ENCODE results near the gene PADI2. TPM values are rescaled to one million over a fixed set of nuclear protein-coding genes. Genes with fewer than 3 reads are reported as not detected.

Gene PADI2
- total RNA-seq (2022; extraction: Qiagen RNA extraction; ENCODE audit: low read depth), result 1.1 to 1.3 TPM (median 1.1 TPM) in 5 replicates

DNA sequence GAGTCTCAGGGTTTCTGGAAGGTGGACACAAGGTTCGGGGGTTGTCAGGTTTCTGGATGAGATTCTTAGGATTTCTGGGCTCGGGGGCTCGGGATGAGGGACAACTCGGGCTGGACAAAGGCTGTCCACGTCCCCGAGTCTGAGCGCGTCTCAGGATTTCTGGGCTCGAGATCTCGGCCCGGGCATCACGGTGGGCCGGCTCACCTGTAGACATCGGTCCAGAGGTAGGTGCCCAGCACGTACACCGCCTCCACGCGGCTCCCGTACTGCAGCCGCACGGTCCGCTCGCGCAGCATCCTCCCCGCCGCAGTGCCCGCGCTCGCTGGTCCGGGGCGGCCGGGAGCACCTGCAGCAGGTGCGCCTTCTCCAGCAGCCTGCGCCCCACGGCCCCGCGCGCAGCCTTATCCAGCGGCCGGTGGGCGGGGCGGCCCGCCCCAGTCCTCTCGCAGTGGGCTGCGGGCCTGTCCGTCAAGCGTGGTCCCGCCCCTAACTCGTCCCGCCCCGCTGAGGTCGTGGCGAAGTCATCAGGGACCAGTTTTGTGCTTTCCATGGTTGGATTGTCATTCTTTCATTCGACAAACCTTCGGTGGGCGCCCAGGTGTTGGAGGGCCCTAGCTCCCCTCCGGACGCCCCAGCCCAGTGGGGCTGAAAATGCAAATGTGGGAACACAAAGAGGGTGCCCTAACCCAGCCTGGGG, at the start of gene PADI2:
TSS of gene PADI2 (minus strand) at position 376 of the 697 bp plus-strand sequence. CDS start at position 296, 80 bp downstream.

DNA sequence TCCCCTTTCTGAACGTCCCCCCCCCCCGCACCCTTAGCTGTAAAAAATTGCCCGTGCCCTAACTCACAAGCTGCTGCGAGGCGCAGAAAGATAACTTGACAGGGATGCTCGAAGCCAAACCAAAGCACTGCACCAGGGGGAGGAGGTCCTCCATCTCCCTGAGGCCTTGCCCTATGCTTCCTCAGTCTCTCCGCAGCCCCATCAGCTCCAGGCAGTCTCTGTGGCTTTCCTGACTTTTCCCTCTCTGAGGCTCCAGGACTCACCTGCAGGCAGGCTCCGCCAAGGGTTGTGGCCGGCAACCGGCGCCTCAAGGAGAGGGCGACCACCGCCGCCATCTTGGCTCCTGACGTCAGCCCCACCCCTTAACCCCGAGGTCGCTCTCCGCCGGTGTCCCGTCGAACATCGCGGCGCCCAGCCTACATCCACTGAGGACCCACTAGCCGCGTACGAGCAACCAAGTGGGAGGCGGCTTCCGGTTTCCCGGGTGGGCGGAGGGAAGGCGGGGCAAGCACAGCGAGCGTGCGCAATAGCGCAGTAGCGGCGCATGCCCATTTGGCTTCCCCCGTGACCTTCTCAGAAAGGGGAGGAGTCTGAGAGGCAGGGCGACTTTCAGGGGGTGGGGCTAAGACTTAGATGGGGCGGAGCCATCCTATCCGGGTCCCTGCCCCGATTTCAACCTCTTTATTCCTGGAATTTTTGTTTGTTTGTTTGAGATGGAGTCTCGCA, 65.4 kb downstream of the PADI2 start, which contains the start of gene SDHB:
TSS of gene SDHB (minus strand) at position 348 of the 726 bp plus-strand sequence. CDS start at position 335, 13 bp downstream.

Other genes starting within 250 kb of the PADI2 start
- not detected in 5 replicates for gene RNU1-2, start 223.5 kb downstream of the PADI2 start, total RNA-seq (2022; extraction: Qiagen RNA extraction; ENCODE audit: low read depth)
- gene CROCC, start 197.5 kb downstream of the PADI2 start, total RNA-seq (2022; extraction: Qiagen RNA extraction; ENCODE audit: low read depth), result 4.4 to 11.2 TPM (median 8.7 TPM) in 5 replicates
- 0.26 to 0.71 TPM (median 0.46 TPM) in 4 of 5 replicates, not detected in the other for gene MFAP2, start 138.8 kb downstream of the PADI2 start, total RNA-seq (2022; extraction: Qiagen RNA extraction; ENCODE audit: low read depth)
- 23.1 to 35.2 TPM (median 28.6 TPM) in 5 replicates for gene ATP13A2, start 107.5 kb downstream of the PADI2 start, total RNA-seq (2022; extraction: Qiagen RNA extraction; ENCODE audit: low read depth)
- 100 to 107 TPM (median 105 TPM) in 5 replicates for gene SDHB, start 65.4 kb downstream of the PADI2 start, total RNA-seq (2022; extraction: Qiagen RNA extraction; ENCODE audit: low read depth)
- 0.86 to 2.1 TPM (median 1.9 TPM) in 5 replicates for gene PADI1, start 85.7 kb upstream of the PADI2 start, total RNA-seq (2022; extraction: Qiagen RNA extraction; ENCODE audit: low read depth)
- 0.99 to 1.4 TPM (median 1.3 TPM) in 5 replicates for gene PADI3, start 129.6 kb upstream of the PADI2 start, total RNA-seq (2022; extraction: Qiagen RNA extraction; ENCODE audit: low read depth)
- gene PADI4, start 188.7 kb upstream of the PADI2 start, total RNA-seq (2022; extraction: Qiagen RNA extraction; ENCODE audit: low read depth), result not detected in 5 replicates

Measured in A549 treated with ZK216348 at 1 μM for 4 hours (cell line).